Fibroblast of lung (primary cell): ENCODE results near the gene MAP3K4.

Experiments used
- EZH2 ChIP-seq: IDR thresholded peaks from 2 replicates; pipeline ENCODE4 v1.5.1; 2012; ENCODE audit warnings: low read length, control low read depth, mild to moderate bottlenecking; ENCODE audit errors: missing control alignments
- TF ChIP-seq, protein P1 (sequence below), 2 donors: IDR thresholded peaks in 1 of 2; conservative IDR thresholded peaks in 1 of 2; 1 replicate in 1 of 2; 2 replicates in 1 of 2; pipeline ENCODE4 v1.5.1; 2011 to 2012; ENCODE audit warnings: low read length in 2 of 2, control low read depth in 1 of 2, inconsistent platforms in 1 of 2, low read depth in 1 of 2, mild to moderate bottlenecking in 1 of 2

DNA sequence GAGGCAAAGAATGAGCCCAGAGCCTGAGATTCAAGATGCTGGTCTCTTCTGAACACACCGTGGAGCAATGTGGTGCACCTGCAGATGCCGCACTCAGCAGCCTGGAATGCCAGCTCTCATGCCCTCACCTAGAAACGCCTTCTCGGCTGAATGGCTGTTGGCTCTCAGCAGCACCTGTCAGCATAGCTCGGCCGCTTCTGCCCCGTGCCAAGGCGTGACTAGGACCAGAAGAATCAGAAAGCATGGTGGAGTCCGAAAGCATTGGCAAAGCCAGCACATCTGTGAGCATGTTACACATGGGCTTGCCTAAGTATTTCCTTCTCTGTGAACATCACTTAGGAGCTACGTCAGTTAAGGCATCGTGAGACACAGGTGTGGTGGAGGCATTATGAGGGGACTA lies 140.8 kb downstream of the MAP3K4 start:
- TF ChIP-seq EZH2 = no peak
- TF ChIP-seq, protein P1, sequence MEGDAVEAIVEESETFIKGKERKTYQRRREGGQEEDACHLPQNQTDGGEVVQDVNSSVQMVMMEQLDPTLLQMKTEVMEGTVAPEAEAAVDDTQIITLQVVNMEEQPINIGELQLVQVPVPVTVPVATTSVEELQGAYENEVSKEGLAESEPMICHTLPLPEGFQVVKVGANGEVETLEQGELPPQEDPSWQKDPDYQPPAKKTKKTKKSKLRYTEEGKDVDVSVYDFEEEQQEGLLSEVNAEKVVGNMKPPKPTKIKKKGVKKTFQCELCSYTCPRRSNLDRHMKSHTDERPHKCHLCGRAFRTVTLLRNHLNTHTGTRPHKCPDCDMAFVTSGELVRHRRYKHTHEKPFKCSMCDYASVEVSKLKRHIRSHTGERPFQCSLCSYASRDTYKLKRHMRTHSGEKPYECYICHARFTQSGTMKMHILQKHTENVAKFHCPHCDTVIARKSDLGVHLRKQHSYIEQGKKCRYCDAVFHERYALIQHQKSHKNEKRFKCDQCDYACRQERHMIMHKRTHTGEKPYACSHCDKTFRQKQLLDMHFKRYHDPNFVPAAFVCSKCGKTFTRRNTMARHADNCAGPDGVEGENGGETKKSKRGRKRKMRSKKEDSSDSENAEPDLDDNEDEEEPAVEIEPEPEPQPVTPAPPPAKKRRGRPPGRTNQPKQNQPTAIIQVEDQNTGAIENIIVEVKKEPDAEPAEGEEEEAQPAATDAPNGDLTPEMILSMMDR (conservative IDR thresholded peaks at IDR 0.05 in 1 of 2, IDR thresholded peaks at IDR 0.05 in 1 of 2; ENCODE audit: low read depth in 1 of 2, low read length in 2 of 2) = no peak
